ENCODE data around the gene BRSK2.

BRSK2 gene

GRCh38 chr11:1389103-1389931 lies 417 bp upstream of the BRSK2 start (continued):
- TF ChIP-seq HIC1 (tag by site-specific recombination; IDR thresholded peaks at IDR 0.05) (peak; percentile 50; the same call in 1 of the 2 replicates), GLIS1 (tag by site-specific recombination; IDR thresholded peaks at IDR 0.05) (peak; percentile 59), GFI1B (tag by site-specific recombination; IDR thresholded peaks at IDR 0.05) (no peak), ZNF518A (tag by site-specific recombination; conservative IDR thresholded peaks at IDR 0.05; ENCODE audit: low read depth) (no peak), ZNF843 (tag by site-specific recombination; IDR thresholded peaks at IDR 0.05) (no peak), TCF7L2 (IDR thresholded peaks at IDR 0.05; ENCODE audit: borderline replicate concordance, low read depth, low read length) (no peak), ZNF335 (tag by site-specific recombination; conservative IDR thresholded peaks at IDR 0.05) (peak; percentile 55), ZBTB48 (tag by site-specific recombination; IDR thresholded peaks at IDR 0.05) (peak; percentile 51; the same call in 1 of the 2 replicates), ZBTB44 (tag by site-specific recombination; IDR thresholded peaks at IDR 0.05) (no peak), ZBTB8A (tag by site-specific recombination; IDR thresholded peaks at IDR 0.05) (no peak; the same call in 1 of the 2 replicates), ZNF530 (tag by site-specific recombination; IDR thresholded peaks at IDR 0.05; ENCODE audit: low read depth) (no peak), AEBP2 (tag by site-specific recombination; IDR thresholded peaks at IDR 0.05; ENCODE audit: borderline replicate concordance) (no peak), ZNF169 (tag by site-specific recombination; IDR thresholded peaks at IDR 0.05) (no peak), ZNF645 (tag by site-specific recombination; IDR thresholded peaks at IDR 0.05) (no peak), KLF8 (tag by site-specific recombination; IDR thresholded peaks at IDR 0.05) (peak; percentile 32; the same call in 1 of the 2 replicates), ZEB2 (tag by site-specific recombination; IDR thresholded peaks at IDR 0.05) (no peak), OVOL3 (tag by site-specific recombination; IDR thresholded peaks at IDR 0.05) (no peak), ZNF19 (tag by site-specific recombination; IDR thresholded peaks at IDR 0.05; ENCODE audit: low read depth) (no peak)
- TF ChIP-seq, protein P1, sequence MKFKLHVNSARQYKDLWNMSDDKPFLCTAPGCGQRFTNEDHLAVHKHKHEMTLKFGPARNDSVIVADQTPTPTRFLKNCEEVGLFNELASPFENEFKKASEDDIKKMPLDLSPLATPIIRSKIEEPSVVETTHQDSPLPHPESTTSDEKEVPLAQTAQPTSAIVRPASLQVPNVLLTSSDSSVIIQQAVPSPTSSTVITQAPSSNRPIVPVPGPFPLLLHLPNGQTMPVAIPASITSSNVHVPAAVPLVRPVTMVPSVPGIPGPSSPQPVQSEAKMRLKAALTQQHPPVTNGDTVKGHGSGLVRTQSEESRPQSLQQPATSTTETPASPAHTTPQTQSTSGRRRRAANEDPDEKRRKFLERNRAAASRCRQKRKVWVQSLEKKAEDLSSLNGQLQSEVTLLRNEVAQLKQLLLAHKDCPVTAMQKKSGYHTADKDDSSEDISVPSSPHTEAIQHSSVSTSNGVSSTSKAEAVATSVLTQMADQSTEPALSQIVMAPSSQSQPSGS (tag by site-specific recombination; IDR thresholded peaks at IDR 0.05; ENCODE audit: low read depth): no peak
- TF ChIP-seq, protein P2, sequence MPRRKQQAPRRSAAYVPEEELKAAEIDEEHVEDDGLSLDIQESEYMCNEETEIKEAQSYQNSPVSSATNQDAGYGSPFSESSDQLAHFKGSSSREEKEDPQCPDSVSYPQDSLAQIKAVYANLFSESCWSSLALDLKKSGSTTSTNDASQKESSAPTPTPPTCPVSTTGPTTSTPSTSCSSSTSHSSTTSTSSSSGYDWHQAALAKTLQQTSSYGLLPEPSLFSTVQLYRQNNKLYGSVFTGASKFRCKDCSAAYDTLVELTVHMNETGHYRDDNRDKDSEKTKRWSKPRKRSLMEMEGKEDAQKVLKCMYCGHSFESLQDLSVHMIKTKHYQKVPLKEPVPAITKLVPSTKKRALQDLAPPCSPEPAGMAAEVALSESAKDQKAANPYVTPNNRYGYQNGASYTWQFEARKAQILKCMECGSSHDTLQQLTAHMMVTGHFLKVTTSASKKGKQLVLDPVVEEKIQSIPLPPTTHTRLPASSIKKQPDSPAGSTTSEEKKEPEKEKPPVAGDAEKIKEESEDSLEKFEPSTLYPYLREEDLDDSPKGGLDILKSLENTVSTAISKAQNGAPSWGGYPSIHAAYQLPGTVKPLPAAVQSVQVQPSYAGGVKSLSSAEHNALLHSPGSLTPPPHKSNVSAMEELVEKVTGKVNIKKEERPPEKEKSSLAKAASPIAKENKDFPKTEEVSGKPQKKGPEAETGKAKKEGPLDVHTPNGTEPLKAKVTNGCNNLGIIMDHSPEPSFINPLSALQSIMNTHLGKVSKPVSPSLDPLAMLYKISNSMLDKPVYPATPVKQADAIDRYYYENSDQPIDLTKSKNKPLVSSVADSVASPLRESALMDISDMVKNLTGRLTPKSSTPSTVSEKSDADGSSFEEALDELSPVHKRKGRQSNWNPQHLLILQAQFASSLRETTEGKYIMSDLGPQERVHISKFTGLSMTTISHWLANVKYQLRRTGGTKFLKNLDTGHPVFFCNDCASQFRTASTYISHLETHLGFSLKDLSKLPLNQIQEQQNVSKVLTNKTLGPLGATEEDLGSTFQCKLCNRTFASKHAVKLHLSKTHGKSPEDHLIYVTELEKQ (tag by site-specific recombination; IDR thresholded peaks at IDR 0.05; ENCODE audit: borderline replicate concordance): no peak

Data from HEK293 (cell line).